A549 (cell line): Measurements from ENCODE around the gene MXRA7.

Experiments used
- POLR2A ChIP-seq: IDR thresholded peaks from 2 replicates; pipeline ENCODE4 v1.6.1; 2012; ENCODE audit warnings: mild to moderate bottlenecking, low read length
- TF ChIP-seq, protein P1 (sequence below): fragments of >200 bp; sonication (Bioruptor Twin); formaldehyde crosslinking; IDR thresholded peaks from 3 replicates; pipeline ENCODE4 v1.5.1; 2016

DNA sequence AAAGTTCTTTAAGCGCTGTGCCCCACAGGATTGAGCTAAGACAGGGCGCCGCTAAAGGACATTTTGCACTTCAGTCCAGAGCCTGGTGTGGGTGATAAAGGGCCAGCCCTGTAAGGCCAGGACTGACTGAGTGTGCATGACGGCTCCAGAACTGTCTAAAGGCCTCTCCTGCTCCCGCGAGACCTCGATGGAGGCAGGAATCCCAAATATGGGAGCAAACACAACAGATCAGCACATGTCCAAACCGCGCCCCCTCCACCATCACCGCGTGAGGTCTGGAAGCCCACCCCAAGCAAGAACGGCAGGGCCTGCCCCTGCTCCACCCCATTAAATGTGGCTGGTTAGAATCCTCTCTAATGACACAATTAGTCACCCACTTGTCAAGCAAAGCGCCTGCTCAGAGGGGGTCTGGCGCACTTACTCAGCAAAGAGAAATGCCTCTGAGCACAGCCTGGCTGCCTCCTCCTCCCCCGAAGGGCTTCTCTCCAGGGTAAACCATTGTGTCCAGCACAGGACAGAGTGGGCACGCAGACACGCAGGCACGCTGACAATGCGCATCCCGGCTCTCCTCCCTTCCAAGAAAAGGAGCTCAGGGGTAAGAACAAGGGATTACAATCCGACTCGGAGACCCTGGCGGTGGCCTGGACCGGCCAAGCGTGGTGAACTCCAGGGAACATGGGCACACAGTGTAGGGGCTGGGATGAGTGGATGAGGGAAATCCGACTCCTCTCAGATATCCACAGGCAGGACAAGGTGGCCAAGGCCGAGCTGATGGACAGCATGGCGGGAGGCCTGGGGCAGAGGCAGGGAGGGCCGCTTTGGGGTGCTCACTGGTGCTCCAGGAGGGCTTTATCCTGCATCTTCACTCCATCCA, 1.5 kb downstream of the MXRA7 start:
- TF ChIP-seq, protein P1, sequence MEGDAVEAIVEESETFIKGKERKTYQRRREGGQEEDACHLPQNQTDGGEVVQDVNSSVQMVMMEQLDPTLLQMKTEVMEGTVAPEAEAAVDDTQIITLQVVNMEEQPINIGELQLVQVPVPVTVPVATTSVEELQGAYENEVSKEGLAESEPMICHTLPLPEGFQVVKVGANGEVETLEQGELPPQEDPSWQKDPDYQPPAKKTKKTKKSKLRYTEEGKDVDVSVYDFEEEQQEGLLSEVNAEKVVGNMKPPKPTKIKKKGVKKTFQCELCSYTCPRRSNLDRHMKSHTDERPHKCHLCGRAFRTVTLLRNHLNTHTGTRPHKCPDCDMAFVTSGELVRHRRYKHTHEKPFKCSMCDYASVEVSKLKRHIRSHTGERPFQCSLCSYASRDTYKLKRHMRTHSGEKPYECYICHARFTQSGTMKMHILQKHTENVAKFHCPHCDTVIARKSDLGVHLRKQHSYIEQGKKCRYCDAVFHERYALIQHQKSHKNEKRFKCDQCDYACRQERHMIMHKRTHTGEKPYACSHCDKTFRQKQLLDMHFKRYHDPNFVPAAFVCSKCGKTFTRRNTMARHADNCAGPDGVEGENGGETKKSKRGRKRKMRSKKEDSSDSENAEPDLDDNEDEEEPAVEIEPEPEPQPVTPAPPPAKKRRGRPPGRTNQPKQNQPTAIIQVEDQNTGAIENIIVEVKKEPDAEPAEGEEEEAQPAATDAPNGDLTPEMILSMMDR: no peak
- TF ChIP-seq POLR2A: peak; percentile 5; the same call in 1 of the 2 replicates
